ENCODE results near the gene RS1. TPM values are rescaled to one million over a fixed set of nuclear protein-coding genes. Genes with fewer than 3 reads are reported as not detected.

The RS1 gene
- polyA plus RNA-seq (2012; ENCODE audit: insufficient read depth, insufficient read length, low read depth), result not detected

DNA sequence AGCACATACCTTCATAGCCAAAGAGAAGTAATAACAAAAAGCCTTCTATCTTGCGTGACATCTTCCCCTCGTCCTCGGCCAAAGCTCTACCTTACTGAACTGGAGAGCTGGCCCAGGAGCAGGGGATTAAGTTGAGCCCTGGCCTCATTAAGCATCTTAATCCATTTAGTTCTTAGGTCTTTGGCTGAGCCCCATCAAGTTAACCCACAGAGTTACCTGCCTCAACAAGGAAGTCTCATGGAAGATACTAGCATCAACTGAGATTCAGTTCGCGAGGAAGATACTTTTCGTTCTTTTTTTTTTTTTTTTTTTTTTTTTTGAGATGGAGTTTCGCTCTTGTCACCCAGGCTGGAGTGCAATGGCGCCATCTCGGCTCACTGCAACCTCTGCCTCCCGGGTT is at the start of gene RS1:
RS1 (minus strand) TSS at position 101 of the 400 bp plus-strand sequence; CDS start at position 61, 40 bp downstream.
- no peaks in the 10 kb centered on the region for H3K36me3 ChIP-seq
- H3K9me3 ChIP-seq, result no peaks in the 10 kb centered on the region
- no peak for DNase-seq
- no peak within 1 kb of the TSS for H3K4me3 ChIP-seq (ENCODE audit: low read depth, low read length)
- no peaks in the 10 kb centered on the region for H3K4me1 ChIP-seq
- TF ChIP-seq, protein P1, sequence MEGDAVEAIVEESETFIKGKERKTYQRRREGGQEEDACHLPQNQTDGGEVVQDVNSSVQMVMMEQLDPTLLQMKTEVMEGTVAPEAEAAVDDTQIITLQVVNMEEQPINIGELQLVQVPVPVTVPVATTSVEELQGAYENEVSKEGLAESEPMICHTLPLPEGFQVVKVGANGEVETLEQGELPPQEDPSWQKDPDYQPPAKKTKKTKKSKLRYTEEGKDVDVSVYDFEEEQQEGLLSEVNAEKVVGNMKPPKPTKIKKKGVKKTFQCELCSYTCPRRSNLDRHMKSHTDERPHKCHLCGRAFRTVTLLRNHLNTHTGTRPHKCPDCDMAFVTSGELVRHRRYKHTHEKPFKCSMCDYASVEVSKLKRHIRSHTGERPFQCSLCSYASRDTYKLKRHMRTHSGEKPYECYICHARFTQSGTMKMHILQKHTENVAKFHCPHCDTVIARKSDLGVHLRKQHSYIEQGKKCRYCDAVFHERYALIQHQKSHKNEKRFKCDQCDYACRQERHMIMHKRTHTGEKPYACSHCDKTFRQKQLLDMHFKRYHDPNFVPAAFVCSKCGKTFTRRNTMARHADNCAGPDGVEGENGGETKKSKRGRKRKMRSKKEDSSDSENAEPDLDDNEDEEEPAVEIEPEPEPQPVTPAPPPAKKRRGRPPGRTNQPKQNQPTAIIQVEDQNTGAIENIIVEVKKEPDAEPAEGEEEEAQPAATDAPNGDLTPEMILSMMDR (IDR thresholded peaks at IDR 0.05; ENCODE audit: low read depth, low read length), result no peak
- H3K27me3 ChIP-seq, result no peaks in the 10 kb centered on the region

- H3K4me1 ChIP-seq, result no peaks in the 10 kb centered on the region
- no peaks in the 10 kb centered on the region for H3K36me3 ChIP-seq
- no peak for DNase-seq
- no peak overlapping the region for H3K4me3 ChIP-seq (ENCODE audit: low read depth, low read length)
- TF ChIP-seq, protein P1 (IDR thresholded peaks at IDR 0.05; ENCODE audit: low read depth, low read length), result no peak
- H3K27me3 ChIP-seq, result no peaks in the 10 kb centered on the region
- H3K9me3 ChIP-seq, result no peaks in the 10 kb centered on the region
These were observed 47.9 kb upstream of the RS1 start for GRCh38 chrX:18719852-18720251.

DNA sequence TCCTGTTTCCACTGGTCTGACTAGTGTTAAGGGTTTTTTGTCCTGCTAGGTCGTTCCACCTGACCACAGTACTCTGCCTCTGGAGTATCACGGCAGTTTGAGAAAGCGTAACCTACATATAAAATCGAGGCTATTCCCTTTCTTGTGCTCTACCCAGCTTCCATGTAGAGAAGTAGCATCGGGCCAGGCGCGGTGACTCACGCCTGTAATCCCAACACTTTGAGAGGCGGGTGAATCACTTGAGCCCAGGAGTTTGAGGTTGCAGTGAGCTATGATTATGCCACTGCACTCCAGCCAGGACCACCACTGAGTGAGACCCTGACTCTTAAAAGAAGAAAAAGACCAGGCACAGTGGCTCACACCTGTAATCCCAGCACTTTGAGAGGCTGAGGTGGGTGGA is 43.0 kb upstream of the RS1 start:
- Histone ChIP-seq H3K4me1 (no peaks in the 10 kb centered on the region), H3K4me3 (ENCODE audit: low read depth, low read length) (no peak overlapping the region), H3K36me3 (no peaks in the 10 kb centered on the region), H3K27me3 (no peaks in the 10 kb centered on the region), H3K9me3 (no peaks in the 10 kb centered on the region)
- TF ChIP-seq, protein P1 (IDR thresholded peaks at IDR 0.05; ENCODE audit: low read depth, low read length), result no peak
- no peak for DNase-seq

DNA sequence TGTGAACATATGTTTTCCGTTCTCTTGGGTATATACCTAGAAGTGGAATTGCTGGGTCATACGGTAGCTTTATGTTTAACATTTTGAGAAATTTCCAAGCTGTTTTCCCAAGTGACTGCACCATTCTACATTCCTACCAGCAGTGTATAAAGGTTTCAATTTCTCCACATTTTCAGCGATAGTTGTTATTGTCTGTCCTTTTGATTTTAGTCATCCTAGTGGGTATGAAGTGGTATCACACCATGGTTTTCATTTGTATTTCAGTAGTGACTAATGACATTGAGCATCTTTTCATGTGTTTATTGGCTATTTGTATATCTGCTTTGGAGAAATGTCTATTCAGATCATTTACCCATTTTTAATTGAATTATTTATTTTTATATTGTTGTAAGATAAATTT is 37.9 kb upstream of the RS1 start:
- Histone ChIP-seq H3K9me3 (no peaks in the 10 kb centered on the region), H3K27me3 (no peaks in the 10 kb centered on the region), H3K4me1 (no peaks in the 10 kb centered on the region), H3K36me3 (no peaks in the 10 kb centered on the region), H3K4me3 (ENCODE audit: low read depth, low read length) (no peak overlapping the region)
- TF ChIP-seq, protein P1 (IDR thresholded peaks at IDR 0.05; ENCODE audit: low read depth, low read length), result peak; percentile 12; the same call in 1 of the 2 replicates
- no peak for DNase-seq

DNA sequence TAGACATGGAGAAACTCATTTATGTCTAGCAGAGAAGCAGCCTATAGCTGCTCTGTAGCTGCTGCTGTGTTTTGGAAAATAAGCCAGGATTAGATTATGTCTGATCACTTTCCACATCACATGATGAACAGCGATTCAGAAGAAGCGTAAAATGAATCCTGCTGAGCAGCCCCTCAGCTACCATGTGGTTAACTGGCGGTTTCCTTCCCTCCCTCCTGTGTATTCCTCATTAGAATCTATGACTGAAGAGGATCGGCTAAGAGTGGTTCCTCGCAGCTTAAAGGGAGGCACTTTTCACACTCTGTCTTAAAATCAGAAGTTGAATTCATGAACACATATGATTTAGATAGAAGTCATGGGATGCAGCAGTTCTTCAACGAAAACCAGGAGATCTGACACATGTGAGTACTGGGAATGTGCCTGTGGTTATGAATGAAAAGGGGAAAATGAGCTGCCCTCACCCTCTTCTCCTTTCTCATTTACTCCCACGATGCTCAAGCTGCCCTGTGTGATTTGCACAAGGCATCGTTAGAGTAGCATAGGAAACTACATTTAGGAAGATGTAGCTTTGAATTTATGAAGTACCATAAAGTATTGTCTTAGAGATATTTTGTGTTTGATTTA is 35.6 kb upstream of the RS1 start, which contains the start of gene PPEF1:
PPEF1 (plus strand) TSS at position 220 of the 624 bp plus-strand sequence; CDS start at position 356, 136 bp downstream.
- H3K9me3 ChIP-seq, result no peaks in the 10 kb centered on the region
- TF ChIP-seq, protein P1 (IDR thresholded peaks at IDR 0.05; ENCODE audit: low read depth, low read length), result no peak
- H3K4me3 ChIP-seq (ENCODE audit: low read depth, low read length), result peak within 1 kb of the TSS; percentile 53
- peak; percentile 30 for DNase-seq
- no peaks in the 10 kb centered on the region for H3K4me1 ChIP-seq
- no peaks in the 10 kb centered on the region for H3K27me3 ChIP-seq
- H3K36me3 ChIP-seq, result no peaks in the 10 kb centered on the region
